Measurements from ENCODE around the gene LRRC23. TPM values are rescaled to one million over a fixed set of nuclear protein-coding genes. Genes with fewer than 3 reads are reported as not detected.

Gene LRRC23
- total and polyA plus RNA-seq, 4 donors: 29.6 to 61.0 (median 42.1) TPM

DNA sequence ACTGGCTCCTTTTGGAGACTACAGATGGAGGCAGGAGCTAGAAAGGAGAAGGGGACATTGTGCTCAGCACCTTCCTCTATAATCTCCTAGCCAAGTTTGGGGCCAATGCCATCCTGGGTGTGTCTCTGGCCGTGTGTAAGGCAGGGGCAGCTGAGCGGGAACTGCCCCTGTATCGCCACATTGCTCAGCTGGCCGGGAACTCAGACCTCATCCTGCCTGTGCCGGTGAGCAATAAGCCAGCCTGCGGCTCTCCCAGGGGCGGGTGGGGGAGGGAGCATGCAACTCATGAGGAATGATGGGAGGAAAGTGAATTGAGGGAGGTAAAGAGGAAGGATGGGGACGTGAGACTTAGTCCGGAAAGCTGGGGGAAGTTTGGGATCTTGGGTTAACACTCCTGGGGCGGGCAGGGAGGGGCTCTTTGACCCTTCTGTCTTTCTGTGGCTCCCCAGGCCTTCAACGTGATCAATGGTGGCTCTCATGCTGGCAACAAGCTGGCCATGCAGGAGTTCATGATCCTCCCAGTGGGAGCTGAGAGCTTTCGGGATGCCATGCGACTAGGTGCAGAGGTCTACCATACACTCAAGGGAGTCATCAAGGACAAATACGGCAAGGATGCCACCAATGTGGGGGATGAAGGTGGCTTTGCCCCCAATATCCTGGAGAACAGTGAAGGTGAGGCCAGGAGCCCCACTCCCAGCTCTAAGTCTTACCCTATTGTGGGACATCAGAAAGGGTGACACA, 13.0 kb downstream of the LRRC23 start:
- WGBS, 2 donors: 86 to 88% methylated on average over 14 of the region's 14 CpGs

DNA sequence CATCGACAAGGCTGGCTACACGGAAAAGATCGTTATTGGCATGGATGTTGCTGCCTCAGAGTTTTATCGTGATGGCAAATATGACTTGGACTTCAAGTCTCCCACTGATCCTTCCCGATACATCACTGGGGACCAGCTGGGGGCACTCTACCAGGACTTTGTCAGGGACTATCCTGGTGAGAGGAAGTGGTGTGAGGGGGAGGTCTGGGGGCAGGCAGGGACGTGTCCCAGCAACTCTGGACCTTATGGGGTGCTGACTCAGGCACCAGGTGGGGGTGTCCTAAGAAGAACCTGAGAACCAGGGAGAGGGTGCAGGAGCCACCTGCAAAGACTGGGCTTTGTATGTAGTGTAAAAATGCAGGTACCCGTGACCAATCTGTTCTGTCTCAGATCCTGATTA, 15.0 kb downstream of the LRRC23 start:
- 74 to 77% methylated on average over 7 of the region's 7 CpGs for WGBS, 2 donors
- TF ChIP-seq, protein P1, sequence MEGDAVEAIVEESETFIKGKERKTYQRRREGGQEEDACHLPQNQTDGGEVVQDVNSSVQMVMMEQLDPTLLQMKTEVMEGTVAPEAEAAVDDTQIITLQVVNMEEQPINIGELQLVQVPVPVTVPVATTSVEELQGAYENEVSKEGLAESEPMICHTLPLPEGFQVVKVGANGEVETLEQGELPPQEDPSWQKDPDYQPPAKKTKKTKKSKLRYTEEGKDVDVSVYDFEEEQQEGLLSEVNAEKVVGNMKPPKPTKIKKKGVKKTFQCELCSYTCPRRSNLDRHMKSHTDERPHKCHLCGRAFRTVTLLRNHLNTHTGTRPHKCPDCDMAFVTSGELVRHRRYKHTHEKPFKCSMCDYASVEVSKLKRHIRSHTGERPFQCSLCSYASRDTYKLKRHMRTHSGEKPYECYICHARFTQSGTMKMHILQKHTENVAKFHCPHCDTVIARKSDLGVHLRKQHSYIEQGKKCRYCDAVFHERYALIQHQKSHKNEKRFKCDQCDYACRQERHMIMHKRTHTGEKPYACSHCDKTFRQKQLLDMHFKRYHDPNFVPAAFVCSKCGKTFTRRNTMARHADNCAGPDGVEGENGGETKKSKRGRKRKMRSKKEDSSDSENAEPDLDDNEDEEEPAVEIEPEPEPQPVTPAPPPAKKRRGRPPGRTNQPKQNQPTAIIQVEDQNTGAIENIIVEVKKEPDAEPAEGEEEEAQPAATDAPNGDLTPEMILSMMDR (IDR thresholded peaks at IDR 0.05; ENCODE audit: control extremely low read depth, extremely low read depth): no peak
- H3K9me3 ChIP-seq (ENCODE audit: control insufficient read depth in 4 of 4, insufficient read depth in 3 of 4, low read length in 3 of 4): no peaks in the 10 kb centered on the region
- peaks cover 0 to 11% (median under 1%) of the 10 kb centered on the region in 4 donors for H3K36me3 ChIP-seq (ENCODE audit: control insufficient read depth in 4 of 4, insufficient read depth in 4 of 4, low read length in 4 of 4)
- DNase-seq: no peak
- H3K27me3 ChIP-seq (ENCODE audit: control insufficient read depth in 3 of 3, insufficient read depth in 3 of 3, low read length in 2 of 3): peaks cover 0 to 4% (median 0%) of the 10 kb centered on the region in 3 donors
- no peak for ATAC-seq (ENCODE audit: insufficient read depth, low FRiP score)
- H3K9ac ChIP-seq (ENCODE audit: insufficient read depth in 1 of 2, low read length in 2 of 2): no peak overlapping the region
- H3K4me1 ChIP-seq (ENCODE audit: control insufficient read depth in 5 of 5, insufficient read depth in 5 of 5, low read length in 5 of 5): peaks cover 0 to 16% (median 8%) of the 10 kb centered on the region in 5 donors
- H3K4me3 ChIP-seq: no peak overlapping the region
- no peak overlapping the region for H3K27ac ChIP-seq (ENCODE audit: low read depth in 1 of 2, low read length in 1 of 2)

More for the DNA sequence above, 13.0 kb downstream of the LRRC23 start:
- Histone ChIP-seq H3K27me3 (ENCODE audit: control insufficient read depth in 3 of 3, insufficient read depth in 3 of 3, low read length in 2 of 3) (peaks cover 0 to 16% (median 13%) of the 10 kb centered on the region in 3 donors), H3K9me3 (ENCODE audit: control insufficient read depth in 4 of 4, insufficient read depth in 3 of 4, low read length in 3 of 4) (no peaks in the 10 kb centered on the region), H3K36me3 (ENCODE audit: control insufficient read depth in 4 of 4, insufficient read depth in 4 of 4, low read length in 4 of 4) (peaks cover 0 to 11% (median 0%) of the 10 kb centered on the region in 4 donors), H3K9ac (ENCODE audit: insufficient read depth in 1 of 2, low read length in 2 of 2) (no peak overlapping the region), H3K4me1 (ENCODE audit: control insufficient read depth in 5 of 5, insufficient read depth in 5 of 5, low read length in 5 of 5) (peaks cover 0 to 14% (median 11%) of the 10 kb centered on the region in 5 donors), H3K27ac (ENCODE audit: low read depth in 1 of 2, low read length in 1 of 2) (no peak overlapping the region), H3K4me3 (no peak overlapping the region)
- DNase-seq (no peak), ATAC-seq (ENCODE audit: insufficient read depth, low FRiP score) (no peak)
- TF ChIP-seq, protein P1 (IDR thresholded peaks at IDR 0.05; ENCODE audit: control extremely low read depth, extremely low read depth): no peak

DNA sequence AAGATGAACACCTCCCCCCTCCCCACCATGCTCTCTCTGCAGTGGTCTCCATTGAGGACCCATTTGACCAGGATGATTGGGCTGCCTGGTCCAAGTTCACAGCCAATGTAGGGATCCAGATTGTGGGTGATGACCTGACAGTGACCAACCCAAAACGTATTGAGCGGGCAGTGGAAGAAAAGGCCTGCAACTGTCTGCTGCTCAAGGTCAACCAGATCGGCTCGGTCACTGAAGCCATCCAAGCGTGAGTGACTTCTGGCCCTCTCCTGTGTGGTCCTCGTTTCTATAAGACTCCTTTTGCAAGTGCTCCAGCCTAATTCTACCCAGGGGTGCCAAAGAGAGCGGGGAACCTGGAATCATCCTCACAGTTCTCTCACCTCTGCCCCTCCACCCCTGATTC, 16.9 kb downstream of the LRRC23 start:
- Histone ChIP-seq H3K9me3 (ENCODE audit: control insufficient read depth in 4 of 4, insufficient read depth in 3 of 4, low read length in 3 of 4) (no peaks in the 10 kb centered on the region), H3K9ac (ENCODE audit: insufficient read depth in 1 of 2, low read length in 2 of 2) (no peak overlapping the region), H3K36me3 (ENCODE audit: control insufficient read depth in 4 of 4, insufficient read depth in 4 of 4, low read length in 4 of 4) (peaks cover 0 to 8% (median under 1%) of the 10 kb centered on the region in 4 donors), H3K27ac (ENCODE audit: low read depth in 1 of 2, low read length in 1 of 2) (no peak overlapping the region), H3K4me3 (no peak overlapping the region), H3K4me1 (ENCODE audit: control insufficient read depth in 5 of 5, insufficient read depth in 5 of 5, low read length in 5 of 5) (peaks cover 6 to 27% (median 19%) of the 10 kb centered on the region in 5 donors), H3K27me3 (ENCODE audit: control insufficient read depth in 3 of 3, insufficient read depth in 3 of 3, low read length in 2 of 3) (no peaks in the 10 kb centered on the region)
- DNase-seq (no peak), ATAC-seq (ENCODE audit: insufficient read depth, low FRiP score) (no peak)
- TF ChIP-seq, protein P1 (IDR thresholded peaks at IDR 0.05; ENCODE audit: control extremely low read depth, extremely low read depth): no peak
- 87 to 94% methylated on average over 7 of the region's 7 CpGs for WGBS, 2 donors

Data from lung (tissue), 12 donors.